Adrenal gland (tissue), 5 donors: ENCODE measurements around the gene ARHGAP26.

Source experiments
- POLR2A ChIP-seq, 2 donors: fragments of 450-650 bp; IDR thresholded peaks; one replicate each; pipeline ENCODE4 v1.6.1; 2017; ENCODE audit warnings: antibody characterized with exemption in 2 of 2, mild to moderate bottlenecking in 2 of 2, moderate library complexity in 1 of 2
- TF ChIP-seq, protein P1 (sequence below), 6 experiments: fragments of 450-650 bp in 4 of 6; fragments of 200-600 bp in 2 of 6; sonication (generic) in 1 of 6; IDR thresholded peaks; 1 replicate in 5 of 6; 2 replicates in 1 of 6; pipeline versions ENCODE4 v1.5.1 to v1.8.0; 2016 to 2021; ENCODE audit warnings: antibody characterized with exemption in 6 of 6, mild to moderate bottlenecking in 2 of 6, moderate library complexity in 1 of 6
- donor health status: DM: no; HTN: no; CAD: no.

DNA sequence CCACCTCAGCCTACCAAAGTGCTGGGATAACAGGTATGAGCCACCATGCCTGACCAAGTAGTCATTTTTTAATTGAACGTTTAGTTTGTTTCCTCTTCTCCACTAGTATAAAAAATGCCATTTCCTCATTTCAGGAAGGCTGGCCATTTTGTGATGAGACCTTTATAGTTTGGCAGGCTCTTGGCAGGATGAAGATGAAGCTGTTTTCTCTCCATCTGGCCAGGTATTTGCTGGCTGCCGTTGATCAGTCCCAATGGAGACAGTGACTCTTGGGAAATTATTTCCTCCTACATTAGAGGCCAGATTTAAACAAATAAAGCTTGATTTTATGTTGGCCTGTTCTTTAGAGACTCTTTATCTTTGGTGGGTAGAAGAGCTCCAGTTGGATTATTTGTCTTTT lies 199.0 kb downstream of the ARHGAP26 start:
- TF ChIP-seq, protein P1, sequence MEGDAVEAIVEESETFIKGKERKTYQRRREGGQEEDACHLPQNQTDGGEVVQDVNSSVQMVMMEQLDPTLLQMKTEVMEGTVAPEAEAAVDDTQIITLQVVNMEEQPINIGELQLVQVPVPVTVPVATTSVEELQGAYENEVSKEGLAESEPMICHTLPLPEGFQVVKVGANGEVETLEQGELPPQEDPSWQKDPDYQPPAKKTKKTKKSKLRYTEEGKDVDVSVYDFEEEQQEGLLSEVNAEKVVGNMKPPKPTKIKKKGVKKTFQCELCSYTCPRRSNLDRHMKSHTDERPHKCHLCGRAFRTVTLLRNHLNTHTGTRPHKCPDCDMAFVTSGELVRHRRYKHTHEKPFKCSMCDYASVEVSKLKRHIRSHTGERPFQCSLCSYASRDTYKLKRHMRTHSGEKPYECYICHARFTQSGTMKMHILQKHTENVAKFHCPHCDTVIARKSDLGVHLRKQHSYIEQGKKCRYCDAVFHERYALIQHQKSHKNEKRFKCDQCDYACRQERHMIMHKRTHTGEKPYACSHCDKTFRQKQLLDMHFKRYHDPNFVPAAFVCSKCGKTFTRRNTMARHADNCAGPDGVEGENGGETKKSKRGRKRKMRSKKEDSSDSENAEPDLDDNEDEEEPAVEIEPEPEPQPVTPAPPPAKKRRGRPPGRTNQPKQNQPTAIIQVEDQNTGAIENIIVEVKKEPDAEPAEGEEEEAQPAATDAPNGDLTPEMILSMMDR (IDR thresholded peaks at IDR 0.05), result no peak
- no peak for TF ChIP-seq POLR2A (IDR thresholded peaks at IDR 0.05)
